GM12875 (cell line): Measurements from ENCODE around the gene TMEM204.

Experiments
- H3K4me3 ChIP-seq: one replicate; pipeline ENCODE4 v1.5.1; 2011; ENCODE audit warnings: low read depth, low read length, control low read depth
- CTCF ChIP-seq: IDR thresholded peaks from 2 replicates; pipeline ENCODE4 v1.5.1; 2011; ENCODE audit warnings: low read depth, mild to moderate bottlenecking, control low read depth, inconsistent platforms, low read length, moderate library complexity, borderline replicate concordance; ENCODE audit not compliant: insufficient read depth

Gene TMEM204

GRCh38 chr16:1489077-1489476 is 44.4 kb upstream of the TMEM204 start:
- no peak overlapping the region for H3K4me3 ChIP-seq
- TF ChIP-seq CTCF, result no peak

- no peak overlapping the region for H3K4me3 ChIP-seq
- no peak for TF ChIP-seq CTCF
These were observed 42.1 kb upstream of the TMEM204 start for GRCh38 chr16:1491327-1491726.

- no peak for TF ChIP-seq CTCF
- H3K4me3 ChIP-seq, result peak overlapping the region; percentile 77
These were observed 41.2 kb upstream of the TMEM204 start for GRCh38 chr16:1492082-1492922.

GRCh38 chr16:1492923-1493745 is 40.3 kb upstream of the TMEM204 start, which contains the start of gene TELO2:
TELO2 (plus strand) TSS chr16:1493360; CDS start chr16:1494282, 922 bp downstream.
- no peak for TF ChIP-seq CTCF
- H3K4me3 ChIP-seq, result peak within 1 kb of the TSS; percentile 77

GRCh38 chr16:1493746-1494094 is 39.7 kb upstream of the TMEM204 start:
- H3K4me3 ChIP-seq, result peak overlapping the region; percentile 77
- TF ChIP-seq CTCF, result no peak

- TF ChIP-seq CTCF, result peak; percentile 24; the same call in 1 of the 2 replicates
- peak overlapping the region; percentile 77 for H3K4me3 ChIP-seq
These were observed 39.3 kb upstream of the TMEM204 start for GRCh38 chr16:1494129-1494640.
